Panc1 (cell line): ENCODE results near the gene OR52B6.

Source experiments
- POLR2AphosphoS5 ChIP-seq: IDR thresholded peaks from 2 replicates; pipeline ENCODE4 v1.6.1; 2012; ENCODE audit warnings: mild to moderate bottlenecking, low read depth, low read length, moderate library complexity
- TCF7L2 ChIP-seq: IDR thresholded peaks from 2 replicates; pipeline ENCODE4 v1.6.1; 2011; ENCODE audit warnings: mild to moderate bottlenecking, low read depth, low read length, inconsistent platforms
- TF ChIP-seq, protein P1 (sequence below): fragments of 450-650 bp; IDR thresholded peaks from 2 replicates; pipeline ENCODE4 v1.5.1; 2017; ENCODE audit warnings: mild to moderate bottlenecking

DNA sequence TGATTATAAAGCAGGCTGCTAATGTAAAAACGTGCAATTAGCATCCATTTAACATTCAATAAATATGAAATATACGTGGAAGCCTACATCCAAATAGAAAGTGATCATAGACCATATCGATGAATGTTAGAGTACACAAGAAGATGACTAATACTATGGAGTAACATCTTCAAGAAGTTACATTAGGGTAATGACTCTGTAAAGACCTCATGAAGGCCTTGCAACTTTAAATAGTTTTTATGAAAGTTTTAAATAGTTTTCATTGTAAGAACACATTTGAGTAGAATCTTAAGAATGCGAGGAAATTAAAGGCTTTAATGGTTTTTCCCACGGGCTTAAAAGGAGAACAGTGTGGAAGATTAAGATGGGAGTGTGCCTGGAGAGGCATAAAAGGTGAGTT lies 45.5 kb downstream of the OR52B6 start:
- TF ChIP-seq POLR2AphosphoS5 (no peak), TCF7L2 (no peak)
- TF ChIP-seq, protein P1, sequence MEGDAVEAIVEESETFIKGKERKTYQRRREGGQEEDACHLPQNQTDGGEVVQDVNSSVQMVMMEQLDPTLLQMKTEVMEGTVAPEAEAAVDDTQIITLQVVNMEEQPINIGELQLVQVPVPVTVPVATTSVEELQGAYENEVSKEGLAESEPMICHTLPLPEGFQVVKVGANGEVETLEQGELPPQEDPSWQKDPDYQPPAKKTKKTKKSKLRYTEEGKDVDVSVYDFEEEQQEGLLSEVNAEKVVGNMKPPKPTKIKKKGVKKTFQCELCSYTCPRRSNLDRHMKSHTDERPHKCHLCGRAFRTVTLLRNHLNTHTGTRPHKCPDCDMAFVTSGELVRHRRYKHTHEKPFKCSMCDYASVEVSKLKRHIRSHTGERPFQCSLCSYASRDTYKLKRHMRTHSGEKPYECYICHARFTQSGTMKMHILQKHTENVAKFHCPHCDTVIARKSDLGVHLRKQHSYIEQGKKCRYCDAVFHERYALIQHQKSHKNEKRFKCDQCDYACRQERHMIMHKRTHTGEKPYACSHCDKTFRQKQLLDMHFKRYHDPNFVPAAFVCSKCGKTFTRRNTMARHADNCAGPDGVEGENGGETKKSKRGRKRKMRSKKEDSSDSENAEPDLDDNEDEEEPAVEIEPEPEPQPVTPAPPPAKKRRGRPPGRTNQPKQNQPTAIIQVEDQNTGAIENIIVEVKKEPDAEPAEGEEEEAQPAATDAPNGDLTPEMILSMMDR: no peak
